ENCODE measurements around the gene CENPC.

- TF ChIP-seq FOXM1 (IDR thresholded peaks at IDR 0.05; ENCODE audit: borderline replicate concordance) (no peak), ZNF384 (IDR thresholded peaks at IDR 0.05) (no peak), CTBP1 (IDR thresholded peaks at IDR 0.05; ENCODE audit: borderline replicate concordance) (no peak), TARDBP (IDR thresholded peaks at IDR 0.05) (no peak)
Measured at GRCh38 chr4:67570537-67570936, 25.2 kb upstream of the CENPC start.

Data from HEK293T (cell line).